H1 (cell line): Measurements from ENCODE around the gene PDE4D. TPM values are rescaled to one million over a fixed set of nuclear protein-coding genes. Genes with fewer than 3 reads are reported as not detected.

Experiments used
- CTCF ChIA-PET: fragments of 300-600 bp; sonication (Branson Sonifier 250); formaldehyde crosslinking; loops from one replicate; lab custom pipeline; 2021; ENCODE audit not compliant: partially characterized antibody; lab: Charles Lee
- POLR2A ChIA-PET: fragments of 300-600 bp; sonication (Branson Sonifier 250); formaldehyde crosslinking; loops from one replicate; lab custom pipeline; 2021; ENCODE audit warnings: inconsistent platforms; ENCODE audit not compliant: partially characterized antibody; lab: Charles Lee
- DNase-seq, 2 experiments: peaks; one replicate each; pipeline versions ENCODE4 v3.0.0 to v3.0.0-alpha.2; 2010 to 2022; ENCODE audit warnings: low spot score in 2 of 2, low read depth in 1 of 2, mixed read lengths in 1 of 2
- FAIRE-seq: peaks from 2 replicates; lab custom pipeline; 2011; peaks lifted over from hg19 to GRCh38; lab: Jason Lieb, UNC
- H2AFZ ChIP-seq: 2 replicates; pipeline ENCODE4 v1.8.1; 2012; ENCODE audit warnings: low read length, inconsistent platforms
- H2AK5ac ChIP-seq: 2 replicates; pipeline ENCODE4 v1.6.1; 2013; ENCODE audit warnings: low read depth, low read length
- H2BK120ac ChIP-seq: replicated peaks from 2 replicates; pipeline ENCODE3; 2013; ENCODE audit warnings: low read depth, low read length, inconsistent platforms
- H2BK12ac ChIP-seq: 2 replicates; pipeline ENCODE4 v1.6.1; 2013; ENCODE audit warnings: low read depth, low read length
- H2BK15ac ChIP-seq: 2 replicates; pipeline ENCODE4 v1.6.1; 2013; ENCODE audit warnings: low read length
- H2BK20ac ChIP-seq: 2 replicates; pipeline ENCODE4 v1.6.1; 2013; ENCODE audit warnings: low read length
- H2BK5ac ChIP-seq: 2 replicates; pipeline ENCODE4 v1.6.1; 2013; ENCODE audit warnings: low read depth, low read length
- H3K14ac ChIP-seq: 2 replicates; pipeline ENCODE4 v1.6.1; 2013; ENCODE audit warnings: inconsistent platforms; ENCODE audit not compliant: insufficient read length
- H3K18ac ChIP-seq: 2 replicates; pipeline ENCODE4 v1.6.1; 2013; ENCODE audit warnings: low read length; ENCODE audit errors: extremely low read depth
- H3K23ac ChIP-seq: 2 replicates; pipeline ENCODE4 v1.6.1; 2013; ENCODE audit warnings: inconsistent platforms; ENCODE audit not compliant: insufficient read length
- H3K23me2 ChIP-seq: 2 replicates; pipeline ENCODE4 v1.6.1; 2013; ENCODE audit warnings: low read depth, low read length
- H3K27ac ChIP-seq: 2 replicates; pipeline ENCODE4 v1.6.1; 2011; ENCODE audit warnings: low read depth, low read length, inconsistent platforms
- H3K27me3 ChIP-seq, 4 experiments: replicated peaks in 1 of 4; 1 replicate in 1 of 4; 2 replicates in 3 of 4; pipeline versions ENCODE4 v1.6.1 to v1.8.1; 2011 to 2013; ENCODE audit warnings: low read length in 3 of 4, mild to moderate bottlenecking in 3 of 4, inconsistent platforms in 2 of 4, mixed read lengths in 2 of 4, moderate library complexity in 1 of 4; ENCODE audit not compliant: control insufficient read depth in 3 of 4, insufficient read depth in 3 of 4; ENCODE audit errors: extremely low read depth in 1 of 4
- H3K36me3 ChIP-seq, 4 experiments: 2 replicates each; pipeline versions ENCODE4 v1.6.1 to v1.8.1; 2011 to 2013; ENCODE audit warnings: mild to moderate bottlenecking in 4 of 4, low read length in 3 of 4, moderate library complexity in 2 of 4, control low read depth in 1 of 4, inconsistent platforms in 1 of 4; ENCODE audit not compliant: insufficient read depth in 4 of 4, control insufficient read depth in 2 of 4
- H3K4ac ChIP-seq: replicated peaks from 2 replicates; pipeline ENCODE3; 2013; ENCODE audit warnings: low read length, low read depth, mixed read lengths, inconsistent platforms; ENCODE audit not compliant: insufficient read length
- H3K4me1 ChIP-seq, 4 experiments: replicated peaks in 1 of 4; 1 replicate in 1 of 4; 2 replicates in 3 of 4; pipeline versions ENCODE4 v1.6.1 to v1.8.1; 2011 to 2013; ENCODE audit warnings: low read length in 3 of 4, inconsistent platforms in 2 of 4, mixed read lengths in 1 of 4; ENCODE audit not compliant: insufficient read depth in 4 of 4, control insufficient read depth in 3 of 4
- H3K4me2 ChIP-seq, 2 experiments: 2 replicates each; pipeline versions ENCODE4 v1.6.1 to v1.8.1; 2011 to 2013; ENCODE audit warnings: low read depth in 2 of 2, low read length in 2 of 2, control low read depth in 1 of 2, inconsistent platforms in 1 of 2, mild to moderate bottlenecking in 1 of 2; ENCODE audit not compliant: insufficient read depth in 1 of 2
- H3K4me3 ChIP-seq, 4 experiments: fragments of 200-600, 300-600 bp in 1 of 4; sonication (generic), shearing (Covaris generic), sonication (Bioruptor Twin) in 1 of 4; 2 replicates each; pipeline versions ENCODE4 v1.5.1 to v1.8.1; 2011 to 2016; ENCODE audit warnings: low read length in 4 of 4, low read depth in 3 of 4, control low read depth in 2 of 4, inconsistent platforms in 2 of 4, mild to moderate bottlenecking in 2 of 4, mixed read lengths in 1 of 4, moderate library complexity in 1 of 4; ENCODE audit not compliant: insufficient read depth in 2 of 4; ENCODE audit errors: extremely low read depth in 1 of 4
- H3K56ac ChIP-seq: replicated peaks from 2 replicates; pipeline ENCODE3; 2013; ENCODE audit warnings: low read depth, mild to moderate bottlenecking, mixed read lengths, low read length, inconsistent platforms; ENCODE audit not compliant: insufficient read length
- H3K79me1 ChIP-seq: 2 replicates; pipeline ENCODE4 v1.6.1; 2013; ENCODE audit warnings: low read depth, low read length, control low read depth
- H3K79me2 ChIP-seq, 2 experiments: 2 replicates each; pipeline versions ENCODE4 v1.6.1 to v1.8.1; 2012 to 2013; ENCODE audit warnings: low read length in 2 of 2, mild to moderate bottlenecking in 2 of 2, inconsistent platforms in 1 of 2; ENCODE audit not compliant: insufficient read depth in 2 of 2, control insufficient read depth in 1 of 2
- H3K9ac ChIP-seq, 4 experiments: replicated peaks in 1 of 4; 1 replicate in 1 of 4; 2 replicates in 3 of 4; pipeline versions ENCODE4 v1.6.1 to v1.8.1; 2011 to 2013; ENCODE audit warnings: low read depth in 3 of 4, low read length in 3 of 4, control low read depth in 2 of 4, mild to moderate bottlenecking in 2 of 4, moderate library complexity in 2 of 4, inconsistent platforms in 1 of 4; ENCODE audit errors: extremely low read depth in 1 of 4
- H3K9me3 ChIP-seq, 2 experiments: 2 replicates each; pipeline versions ENCODE4 v1.6.1 to v1.8.1; 2012 to 2013; ENCODE audit warnings: mild to moderate bottlenecking in 2 of 2, moderate library complexity in 2 of 2, control low read depth in 1 of 2, inconsistent platforms in 1 of 2, low read depth in 1 of 2, low read length in 1 of 2, mixed read lengths in 1 of 2; ENCODE audit not compliant: insufficient read depth in 2 of 2
- H4K20me1 ChIP-seq, 2 experiments: replicated peaks in 1 of 2; 2 replicates each; pipeline versions ENCODE3 to v1.8.1; 2011 to 2013; ENCODE audit warnings: inconsistent platforms in 2 of 2, low read length in 2 of 2, mild to moderate bottlenecking in 1 of 2; ENCODE audit not compliant: insufficient read depth in 2 of 2, control insufficient read depth in 1 of 2
- H4K5ac ChIP-seq: 2 replicates; pipeline ENCODE4 v1.6.1; 2013; ENCODE audit warnings: low read length, low read depth, mixed read lengths, inconsistent platforms; ENCODE audit not compliant: insufficient read length
- H4K8ac ChIP-seq: 2 replicates; pipeline ENCODE4 v1.8.0; 2013; ENCODE audit warnings: mild to moderate bottlenecking, moderate library complexity, low read length, inconsistent platforms; ENCODE audit not compliant: insufficient read depth; ENCODE audit errors: extremely low read depth
- H4K91ac ChIP-seq: replicated peaks from 2 replicates; pipeline ENCODE3; 2013; ENCODE audit warnings: low read length, mixed read lengths, inconsistent platforms; ENCODE audit not compliant: insufficient read length
- BRCA1 ChIP-seq: IDR thresholded peaks from 2 replicates; pipeline ENCODE4 v1.6.1; 2012; ENCODE audit warnings: low read depth, low read length, improper control_type of control experiment
- CBX5 ChIP-seq: fragments of 300-800, 300-1000 bp; sonication (generic); IDR thresholded peaks from 2 replicates; pipeline ENCODE4 v1.7.1; 2016; ENCODE audit warnings: antibody characterized with exemption, low read length, low read depth
- CHD1 ChIP-seq: IDR thresholded peaks from 2 replicates; pipeline ENCODE4 v1.6.1; 2012; ENCODE audit warnings: low read depth, low read length, improper control_type of control experiment
- GABPA ChIP-seq: IDR thresholded peaks from 2 replicates; pipeline ENCODE4 v1.6.1; 2011; ENCODE audit warnings: mild to moderate bottlenecking, low read length, moderate library complexity, borderline replicate concordance; ENCODE audit not compliant: insufficient read depth
- HDAC2 ChIP-seq, 2 experiments: fragments of 300-600 bp in 1 of 2; sonication (generic) in 1 of 2; IDR thresholded peaks; 2 replicates each; pipeline ENCODE4 v1.6.1; 2011 to 2012; ENCODE audit warnings: low read depth in 2 of 2, low read length in 2 of 2, mild to moderate bottlenecking in 2 of 2, moderate library complexity in 2 of 2, borderline replicate concordance in 1 of 2, inconsistent platforms in 1 of 2
- HDAC6 ChIP-seq: IDR thresholded peaks from one replicate; pipeline ENCODE4 v1.7.1; 2012; ENCODE audit warnings: low read depth, mild to moderate bottlenecking, inconsistent platforms, low read length, moderate library complexity
- KDM4A ChIP-seq: IDR thresholded peaks from one replicate; pipeline ENCODE4 v1.7.1; 2012; ENCODE audit warnings: low read depth, mild to moderate bottlenecking, moderate library complexity, low read length, inconsistent platforms; ENCODE audit not compliant: severe bottlenecking
- MAFK ChIP-seq: IDR thresholded peaks from 2 replicates; pipeline ENCODE4 v1.6.1; 2012; ENCODE audit warnings: low read depth, mild to moderate bottlenecking, improper control_type of control experiment, low read length
- RFX5 ChIP-seq: IDR thresholded peaks from 2 replicates; pipeline ENCODE4 v1.6.1; 2011; ENCODE audit warnings: low read depth, low read length, improper control_type of control experiment, borderline replicate concordance
- SIX5 ChIP-seq: IDR thresholded peaks from 2 replicates; pipeline ENCODE4 v1.6.1; 2011; ENCODE audit warnings: mild to moderate bottlenecking, low read depth, low read length
- SUZ12 ChIP-seq: fragments of 200-600 bp; sonication (generic); IDR thresholded peaks from 2 replicates; pipeline ENCODE4 v1.6.1; 2012; ENCODE audit warnings: mild to moderate bottlenecking, inconsistent platforms, low read length, moderate library complexity, mixed read lengths
- TAF1 ChIP-seq: IDR thresholded peaks from 2 replicates; pipeline ENCODE4 v1.6.1; 2011; ENCODE audit warnings: mild to moderate bottlenecking, low read depth, low read length
- WGBS, 2 experiments: shearing (Covaris generic) in 1 of 2; methylation state at CpG; one replicate each; pipeline versions ENCODE4 v1.1.6 to v1.1.7; 2013 to 2015; ENCODE audit warnings: low lambda C conversion rate in 2 of 2, mixed read lengths in 2 of 2, inconsistent platforms in 1 of 2, low coverage in 1 of 2, missing lambda C conversion rate in 1 of 2; ENCODE audit not compliant: insufficient replicate concordance in 2 of 2, insufficient coverage in 1 of 2, insufficient read length in 1 of 2; ENCODE audit errors: extremely low coverage in 1 of 2, missing lambda C conversion rate in 1 of 2; 5-methylcytosine and 5-hydroxymethylcytosine counted together
- polyA plus RNA-seq, 7 experiments: library from polyadenylated mRNA; depleted of rRNA in 3 of 7; stranded (reverse) in 5 of 7; unstranded in 2 of 7; fragments of >200 nt in 5 of 7; fragments of 200-250 nt in 2 of 7; gene quantifications; 1 replicate in 5 of 7; 2 replicates in 1 of 7; 4 replicates in 1 of 7; pipeline versions ENCODE4 v1.2.1 to v1.2.3, GENCODE V29; 2011 to 2013; ENCODE audit warnings: missing spikeins in 2 of 7, mixed read lengths in 2 of 7
- total RNA-seq: library from RNA; stranded (reverse); fragmentation: NEBNext Ultra II Directional; extraction: Animal tissue kit (Norgen Biotek cat#: 25700); gene quantifications from 2 replicates; pipeline ENCODE4 v1.2.1, GENCODE V29; 2021
- TF ChIP-seq, protein P1 (sequence below): IDR thresholded peaks from 2 replicates; pipeline ENCODE4 v1.6.1; 2011; ENCODE audit warnings: low read depth, mild to moderate bottlenecking, low read length; ENCODE audit not compliant: insufficient read depth
- TF ChIP-seq, protein P2 (sequence below): IDR thresholded peaks from 2 replicates; pipeline ENCODE4 v1.6.1; 2012; ENCODE audit warnings: inconsistent platforms

PDE4D gene
- total and polyA plus RNA-seq, 2 of the 8 experiments (the other 6 are each of a cell fraction or from before 2014, with no cell fraction given), result 2.3 to 3.7 TPM

DNA sequence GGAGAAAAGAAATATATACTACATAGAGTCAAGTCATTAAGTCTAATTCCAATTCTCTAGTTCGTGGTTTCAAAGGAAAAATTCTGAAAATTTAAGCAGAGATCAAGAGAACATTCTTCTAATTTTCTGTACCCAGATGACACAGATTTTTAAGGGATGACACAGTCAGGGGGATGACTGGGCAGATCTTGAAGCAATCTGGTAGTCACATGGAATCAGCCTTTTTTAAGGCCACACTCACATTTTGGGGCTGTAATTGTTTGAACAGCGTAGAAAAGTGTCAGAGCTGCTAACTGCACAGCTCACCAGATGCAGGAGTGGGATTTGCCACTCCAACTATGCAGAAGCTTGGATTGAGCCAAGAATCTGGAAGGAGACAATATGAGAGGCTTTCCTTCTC, 20.4 kb downstream of the PDE4D start:
- no peak overlapping the region for H3K56ac ChIP-seq
- no peaks in the 10 kb centered on the region; the same call in 1 of the 2 replicates for H3K23me2 ChIP-seq
- no peak overlapping the region for H4K8ac ChIP-seq
- H2BK20ac ChIP-seq, result no peak overlapping the region
- H2AFZ ChIP-seq, result no peak overlapping the region
- no peak overlapping the region for H3K4ac ChIP-seq
- no peak overlapping the region for H2BK15ac ChIP-seq
- H4K91ac ChIP-seq, result no peak overlapping the region
- no peak overlapping the region for H2BK12ac ChIP-seq
- H2AK5ac ChIP-seq, result no peak overlapping the region
- no peak overlapping the region for H3K27ac ChIP-seq
- H2BK5ac ChIP-seq, result no peak overlapping the region
- 84% methylated on average over 2 of the region's 2 CpGs; no CpG with 5 or more reads in 1 of the 2 experiments for WGBS, 2 experiments
- H2BK120ac ChIP-seq, result no peak overlapping the region
- no peak overlapping the region for H3K9ac ChIP-seq
- H3K4me2 ChIP-seq, result no peak overlapping the region
- H3K18ac ChIP-seq, result no peak overlapping the region
- no peak overlapping the region for H3K4me3 ChIP-seq
- POLR2A ChIA-PET, result no interaction called here
- TF ChIP-seq CBX5, result no peak
- TF ChIP-seq BRCA1, result no peak
- TF ChIP-seq RFX5, result no peak
- no peak for TF ChIP-seq KDM4A
- TF ChIP-seq, protein P1, sequence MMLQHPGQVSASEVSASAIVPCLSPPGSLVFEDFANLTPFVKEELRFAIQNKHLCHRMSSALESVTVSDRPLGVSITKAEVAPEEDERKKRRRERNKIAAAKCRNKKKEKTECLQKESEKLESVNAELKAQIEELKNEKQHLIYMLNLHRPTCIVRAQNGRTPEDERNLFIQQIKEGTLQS, result no peak
- TF ChIP-seq SUZ12, result no peak
- no peak for TF ChIP-seq CHD1
- no peak for TF ChIP-seq SIX5
- no peak for TF ChIP-seq HDAC6
- TF ChIP-seq, protein P2, sequence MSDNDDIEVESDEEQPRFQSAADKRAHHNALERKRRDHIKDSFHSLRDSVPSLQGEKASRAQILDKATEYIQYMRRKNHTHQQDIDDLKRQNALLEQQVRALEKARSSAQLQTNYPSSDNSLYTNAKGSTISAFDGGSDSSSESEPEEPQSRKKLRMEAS, result no peak
- TF ChIP-seq MAFK, result no peak
- TF ChIP-seq TAF1, result no peak
- TF ChIP-seq GABPA, result no peak
- no peak for TF ChIP-seq HDAC2 (IDR thresholded peaks at IDR 0.05; ENCODE audit: borderline replicate concordance in 1 of 2, low read depth in 2 of 2, low read length in 2 of 2)
- TF ChIP-seq, all 59 proteins: peak for 0
- H3K79me1 ChIP-seq, result no peaks in the 10 kb centered on the region
- DNase-seq, result no peak
- H3K14ac ChIP-seq, result no peak overlapping the region
- H3K36me3 ChIP-seq, result no peaks in the 10 kb centered on the region
- no peak overlapping the region for H4K5ac ChIP-seq
- H3K9me3 ChIP-seq, result no peaks in the 10 kb centered on the region
- no peaks in the 10 kb centered on the region for H4K20me1 ChIP-seq
- peaks cover 0 to 7% (median 4%) of the 10 kb centered on the region in 4 experiments; a peak in 5 of 7 replicates for H3K4me1 ChIP-seq
- FAIRE-seq, result no peak
- H3K23ac ChIP-seq, result no peak overlapping the region
- H3K27me3 ChIP-seq, result no peaks in the 10 kb centered on the region
- H3K79me2 ChIP-seq, result no peaks in the 10 kb centered on the region
- CTCF ChIA-PET, result no interaction called here
